Globus pallidus (tissue), 1 donor: Measurements from ENCODE around the gene YES1.

Experiments used
- DNase-seq: peaks from one replicate; pipeline ENCODE4 v3.0.0-alpha.2; 2015; ENCODE audit warnings: low spot score

YES1 gene

DNA sequence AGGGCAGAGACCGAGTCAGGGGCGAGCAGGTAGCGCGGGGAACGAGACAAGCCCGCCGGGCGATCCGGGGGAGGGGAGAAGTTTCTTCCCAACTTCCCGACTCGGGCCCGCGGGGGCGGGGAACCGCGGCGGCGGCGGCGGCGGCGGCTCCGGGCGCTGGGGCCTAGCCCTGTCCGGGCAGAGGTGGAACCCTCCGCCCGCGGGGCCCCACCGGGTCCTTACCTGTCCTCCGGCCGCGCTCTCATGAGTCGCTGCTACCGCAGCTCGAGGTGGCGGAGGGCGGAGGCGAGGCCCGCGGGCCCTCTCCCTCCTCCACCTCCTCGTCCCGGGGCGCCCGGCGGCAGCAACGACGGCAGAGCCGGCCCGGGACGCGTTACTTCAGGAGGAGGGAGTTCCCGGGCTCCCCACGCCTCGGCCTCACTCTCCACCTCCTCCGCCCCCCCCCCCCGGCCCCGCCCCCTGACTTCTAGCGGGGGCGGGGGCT is at the start of gene YES1:
YES1 (minus strand) TSS at position 351 of the 484 bp plus-strand sequence. CDS start 55,415 bp downstream, outside the sequence.
- DNase-seq, result peak; percentile 35

DNA sequence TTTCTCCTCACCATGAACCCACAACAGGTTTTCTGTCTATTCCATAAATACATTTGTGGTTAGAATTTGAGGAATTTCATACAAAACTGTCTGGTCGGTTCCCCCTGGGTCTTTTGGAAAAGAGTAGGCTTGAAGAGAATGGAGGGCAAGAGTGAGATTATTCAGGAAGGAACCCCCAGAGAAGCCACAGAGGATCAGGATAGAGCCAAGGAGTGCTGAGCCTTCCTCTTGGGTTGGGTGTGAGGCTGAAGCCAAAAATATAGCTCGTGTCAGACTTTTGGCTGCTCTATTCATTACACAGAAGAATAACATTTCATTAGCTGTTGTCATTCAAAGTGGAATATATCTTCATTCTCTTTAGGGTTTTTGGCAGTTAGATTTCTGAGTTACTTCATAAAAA is 45.9 kb upstream of the YES1 start:
- no peak for DNase-seq

DNA sequence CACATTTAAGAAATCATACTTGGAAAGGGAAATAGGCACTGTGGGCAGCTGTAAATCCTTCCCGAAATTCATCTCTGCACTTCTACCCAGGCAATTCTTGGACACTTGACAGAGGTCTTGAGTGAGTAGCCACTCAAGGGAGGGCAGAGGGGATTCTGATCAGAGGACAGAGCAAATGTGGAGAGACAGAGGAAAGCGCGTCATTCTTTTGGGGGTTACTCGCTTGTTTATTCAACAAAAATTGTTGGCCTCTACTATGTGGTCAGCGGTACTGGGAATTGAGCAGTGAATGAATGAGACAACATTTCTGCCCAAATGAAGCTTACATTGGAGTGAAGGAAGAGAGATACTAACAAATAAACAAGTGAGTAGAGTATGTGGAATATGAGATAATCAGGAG is 41.4 kb upstream of the YES1 start:
- no peak for DNase-seq

DNA sequence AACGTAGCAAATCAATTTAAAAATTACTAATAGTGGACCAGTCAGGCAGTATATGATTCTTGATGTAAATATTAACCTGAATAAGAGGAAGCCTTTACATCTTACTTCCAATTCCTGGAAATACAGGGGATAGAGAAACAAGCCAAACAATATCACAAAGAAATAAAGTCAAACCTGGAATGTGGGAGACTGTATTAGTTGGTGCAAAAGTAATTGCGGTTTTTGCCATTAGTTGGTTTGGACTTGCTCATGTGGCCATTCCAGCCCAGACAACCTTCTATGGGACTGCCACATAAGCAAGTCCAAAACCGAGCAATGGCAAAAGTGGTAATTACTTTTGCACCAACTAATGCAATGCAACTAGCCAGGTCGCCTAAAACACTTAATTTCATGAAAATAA is 38.9 kb upstream of the YES1 start:
- no peak for DNase-seq

DNA sequence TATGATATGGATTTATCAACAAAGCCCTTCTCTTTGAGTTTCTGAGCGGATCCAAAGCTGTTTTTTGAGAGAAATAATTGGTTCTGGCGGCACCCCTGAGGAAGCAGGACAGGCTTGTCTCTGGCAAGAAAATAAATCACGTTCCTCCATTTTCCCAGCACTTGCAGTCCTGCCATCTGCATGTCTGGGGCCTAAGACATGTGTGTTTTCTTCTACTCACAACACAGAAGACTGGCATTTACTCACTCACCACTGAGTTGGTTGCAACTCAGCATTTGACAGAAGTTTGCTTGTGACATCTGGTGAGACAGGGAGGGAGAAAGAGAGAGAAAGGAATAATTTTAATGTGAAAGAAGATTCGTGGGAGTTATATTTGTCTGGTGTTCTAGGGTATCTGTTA is 37.0 kb upstream of the YES1 start:
- no peak for DNase-seq

DNA sequence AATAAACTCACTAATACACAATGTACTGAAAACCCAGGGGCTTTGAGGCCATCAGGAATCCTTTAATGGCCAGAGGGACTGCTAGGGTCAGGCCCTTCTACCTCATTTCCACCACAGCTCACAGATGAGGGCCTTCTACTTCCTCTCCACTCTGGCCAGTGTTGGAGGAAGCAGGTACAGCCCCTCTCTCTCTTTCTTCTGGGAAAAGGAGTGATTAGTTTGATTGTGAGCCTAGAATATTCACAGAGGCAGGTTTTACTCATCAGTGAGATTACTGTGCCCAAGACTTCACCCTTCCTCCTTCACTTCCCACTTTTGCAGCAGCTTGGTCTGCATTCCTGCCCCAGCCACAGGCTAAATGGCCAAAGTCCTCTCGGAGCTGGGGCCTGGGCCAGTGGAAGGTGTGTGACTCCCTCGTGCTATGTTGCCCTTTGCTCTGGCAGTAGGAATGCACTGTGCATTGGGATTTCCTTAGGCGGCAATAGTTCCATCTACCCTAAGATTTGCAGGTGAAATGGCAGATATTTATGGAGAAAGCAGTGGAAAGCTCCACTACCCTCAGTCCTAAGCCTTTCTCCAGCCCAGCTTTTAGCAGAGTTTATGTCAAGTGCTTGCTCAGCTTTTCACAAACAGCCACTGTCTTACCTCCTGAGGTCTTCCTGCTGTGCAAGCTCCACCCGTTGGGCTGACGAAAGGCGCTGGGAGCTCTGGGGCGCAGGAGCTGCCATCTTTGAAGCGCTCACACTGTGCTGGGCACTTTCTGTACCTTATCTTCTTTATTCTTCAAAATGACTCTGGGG is 36.2 kb upstream of the YES1 start:
- no peak for DNase-seq

DNA sequence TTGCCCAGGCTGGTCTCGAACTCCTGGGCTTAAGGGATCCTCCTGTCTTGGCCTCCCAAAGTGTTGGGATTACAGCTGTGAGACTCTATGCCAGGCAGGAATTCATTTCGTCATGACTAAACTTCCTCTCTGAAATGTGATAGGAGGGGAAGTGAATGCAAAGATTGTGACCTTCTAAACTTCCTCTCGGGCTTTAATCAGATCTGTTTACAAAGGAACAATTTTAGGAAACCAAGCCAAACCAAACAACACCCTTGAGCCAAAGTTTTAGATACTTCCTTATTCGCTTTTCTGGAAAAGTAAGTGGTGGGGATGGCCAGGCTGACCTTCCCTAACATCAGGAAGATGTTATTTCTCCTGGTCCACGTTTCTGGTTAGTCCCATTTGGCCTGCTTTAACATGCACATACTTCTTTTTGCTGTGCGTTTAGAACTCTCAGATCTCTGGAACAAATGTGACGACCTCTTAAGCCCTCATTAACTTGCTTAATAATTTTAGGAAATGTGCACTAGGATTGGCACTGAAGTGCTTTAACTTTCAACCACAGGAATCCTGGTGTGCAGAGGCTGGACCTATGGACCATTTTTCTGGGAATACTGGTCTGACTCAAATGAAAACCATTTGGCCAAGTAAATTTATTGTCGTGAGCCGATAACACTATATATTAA is 33.2 kb upstream of the YES1 start:
- DNase-seq, result no peak

DNA sequence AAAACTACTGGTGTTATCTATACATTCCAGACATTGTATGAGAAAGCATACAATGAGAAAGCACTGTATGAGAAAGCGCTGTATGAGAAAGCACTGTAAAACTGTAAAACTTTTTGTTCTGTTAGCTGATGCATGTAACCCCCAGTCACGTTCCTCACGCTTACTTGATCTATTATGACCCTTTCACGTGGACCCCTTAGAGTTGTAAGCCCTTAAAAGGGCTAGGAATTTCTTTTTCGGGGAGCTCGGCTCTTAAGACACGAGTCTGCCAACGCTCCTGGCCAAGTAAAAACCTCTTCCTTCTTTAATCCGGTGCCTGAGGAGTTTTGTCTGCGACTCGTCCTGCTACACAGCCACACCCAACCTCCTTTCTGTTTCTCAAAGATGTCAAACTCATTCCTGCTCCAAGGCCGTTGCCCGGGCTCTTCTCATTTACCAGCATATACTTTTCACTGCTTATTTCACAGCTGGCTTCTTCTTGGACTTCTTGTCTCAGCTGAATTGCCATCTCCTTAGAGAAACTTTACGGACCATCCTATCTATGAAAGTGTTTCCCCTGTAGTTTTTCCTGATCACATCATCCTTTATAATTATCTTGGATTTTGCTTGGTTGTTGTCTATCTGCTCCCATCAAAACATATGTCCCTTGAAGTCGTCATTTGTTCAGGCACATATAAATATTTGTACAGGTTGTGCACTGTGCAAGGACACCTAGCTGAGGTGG is 29.8 kb upstream of the YES1 start:
- DNase-seq, result no peak

DNA sequence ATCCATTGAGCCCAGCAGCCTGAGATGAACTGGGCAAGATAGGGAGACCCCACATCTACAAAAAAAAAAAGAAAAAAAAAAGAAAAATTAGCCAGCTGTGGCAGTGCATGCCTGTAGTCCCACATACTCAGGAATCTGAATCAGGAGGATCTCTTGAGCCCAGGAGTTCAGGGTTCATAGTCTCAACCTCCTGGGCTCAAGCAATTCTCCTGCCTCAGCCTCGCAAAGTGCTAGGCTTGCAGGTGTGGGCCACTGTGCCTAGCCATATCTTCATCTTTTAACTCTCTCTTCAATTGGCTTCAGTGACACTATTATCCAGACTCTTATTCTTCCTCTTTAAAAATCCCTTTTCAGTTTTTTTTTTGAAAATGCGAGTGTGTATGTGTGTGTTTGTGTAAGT is 28.5 kb upstream of the YES1 start:
- no peak for DNase-seq

DNA sequence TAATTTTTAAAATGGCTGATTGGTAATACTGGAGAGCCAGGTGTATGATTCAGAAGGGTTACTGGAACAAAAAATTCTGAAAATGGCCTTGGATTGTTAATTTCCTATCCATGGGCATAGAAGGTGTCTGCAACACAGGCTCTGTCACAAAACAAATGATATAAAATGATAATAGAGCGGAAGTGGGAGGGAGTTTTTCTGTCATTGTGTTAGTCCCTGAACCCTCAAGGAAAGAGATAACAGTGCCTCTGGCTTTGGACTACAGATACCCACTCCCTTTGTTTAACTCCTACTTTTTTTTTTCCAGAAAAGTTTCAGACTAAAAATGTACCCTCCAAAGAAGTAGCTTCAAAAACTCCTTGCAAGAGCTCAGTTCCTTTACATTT is 28.0 kb upstream of the YES1 start:
- DNase-seq, result no peak

DNA sequence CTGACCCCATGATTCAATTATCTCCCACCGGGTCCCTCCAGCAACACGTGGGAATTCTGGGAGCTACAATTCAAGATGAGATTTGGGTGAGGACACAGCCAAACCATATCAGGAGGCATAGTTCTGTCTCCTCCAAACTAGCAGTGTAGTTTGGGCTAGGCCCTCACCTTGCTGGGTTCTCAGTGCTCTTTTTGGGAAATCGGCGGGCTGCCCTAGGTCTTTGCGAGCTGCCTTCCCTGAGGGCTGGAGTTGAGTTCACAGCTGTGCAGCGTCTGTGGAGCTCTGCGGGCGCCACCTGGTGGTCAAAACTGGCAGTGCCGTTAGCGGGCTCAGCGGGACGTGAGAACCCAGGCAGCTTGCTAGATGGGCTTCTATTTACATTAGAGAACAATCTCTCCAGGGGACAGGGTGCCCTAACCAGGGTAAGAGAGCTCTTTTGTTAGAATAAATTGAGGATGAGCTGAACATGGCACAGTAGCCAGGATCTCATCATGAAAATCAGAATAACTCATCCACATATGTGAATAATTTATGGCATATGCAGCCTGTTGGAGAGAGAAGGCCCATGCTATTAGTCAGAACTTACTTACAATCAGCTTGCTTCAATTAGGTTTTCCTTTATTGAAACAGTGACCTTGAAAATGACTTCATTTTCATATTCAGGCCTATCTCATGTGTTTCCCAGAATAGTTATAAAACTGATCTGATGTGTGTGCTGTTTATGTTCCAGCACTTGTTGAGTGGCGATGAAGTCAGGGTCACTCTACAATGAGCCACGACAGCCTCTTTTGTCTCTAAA is 27.4 kb upstream of the YES1 start:
- DNase-seq, result peak; percentile 75

DNA sequence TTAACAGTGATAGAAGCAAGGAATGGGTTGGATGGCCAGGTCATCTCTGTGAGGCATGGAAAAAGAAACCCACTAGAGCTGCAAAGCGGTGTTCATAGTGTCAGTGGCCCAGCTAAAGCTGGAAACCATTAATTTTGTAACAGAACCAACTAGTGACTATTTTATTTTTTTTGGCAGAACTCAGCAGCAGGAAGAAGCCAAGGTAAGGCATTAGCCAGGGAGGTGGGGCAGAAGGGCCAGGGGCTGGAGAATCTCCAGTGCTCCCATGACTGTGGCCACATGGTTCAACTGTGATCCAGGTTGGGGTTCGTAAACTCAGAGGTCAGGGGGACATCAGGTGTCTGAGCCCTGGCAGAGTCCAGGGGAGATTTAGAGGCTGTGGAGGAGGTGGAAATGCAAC is 25.9 kb upstream of the YES1 start:
- DNase-seq, result no peak

DNA sequence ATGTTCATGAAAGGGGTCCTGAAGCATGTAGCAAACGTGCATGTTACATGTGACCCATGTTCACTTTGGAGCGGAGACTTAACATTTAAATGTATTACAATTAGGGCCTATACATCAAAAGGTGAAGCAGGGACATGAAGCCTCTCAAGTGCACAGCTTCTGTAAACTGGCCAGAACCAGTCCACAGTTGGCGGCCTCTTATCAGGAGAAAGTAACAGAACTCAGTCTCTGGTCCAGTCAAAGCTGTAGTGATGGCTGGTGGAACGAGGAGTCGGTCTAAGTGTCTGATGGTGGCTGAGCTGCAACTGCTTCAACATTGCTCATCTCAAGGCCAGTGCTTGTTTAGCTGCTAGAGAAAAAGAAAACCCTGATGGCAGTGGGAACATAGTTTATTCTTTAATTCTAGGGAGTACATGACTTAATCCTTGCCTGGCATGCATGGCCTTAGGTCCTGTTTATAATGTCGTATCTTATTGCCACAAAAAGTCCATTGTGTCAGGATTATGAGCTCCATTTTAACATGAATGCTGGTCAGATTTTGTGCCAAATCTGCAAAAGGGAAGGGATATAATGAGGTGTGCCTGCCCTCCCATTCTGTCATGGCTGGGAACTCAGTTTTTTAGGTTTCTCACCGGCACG is 22.2 kb upstream of the YES1 start:
- no peak for DNase-seq

DNA sequence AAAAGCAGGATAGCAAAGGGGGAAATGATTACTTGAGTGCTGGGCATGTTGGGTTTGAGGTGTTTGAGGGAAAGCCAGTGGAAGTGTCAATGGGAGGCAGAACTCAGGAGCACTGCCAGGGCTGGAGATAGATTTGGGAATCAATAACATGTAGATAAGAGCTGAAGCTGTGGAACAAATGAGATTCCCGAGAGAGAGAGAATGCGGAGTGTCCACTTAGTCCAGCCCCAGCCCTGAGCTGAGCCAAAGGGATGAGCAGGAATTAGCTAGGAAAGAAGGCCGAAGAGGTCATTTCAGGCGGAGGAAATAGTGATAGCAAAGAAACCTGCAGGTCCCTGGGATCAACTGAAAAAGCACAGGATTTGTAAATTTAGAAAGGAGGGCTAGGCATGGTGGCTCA is 21.2 kb upstream of the YES1 start:
- no peak for DNase-seq

DNA sequence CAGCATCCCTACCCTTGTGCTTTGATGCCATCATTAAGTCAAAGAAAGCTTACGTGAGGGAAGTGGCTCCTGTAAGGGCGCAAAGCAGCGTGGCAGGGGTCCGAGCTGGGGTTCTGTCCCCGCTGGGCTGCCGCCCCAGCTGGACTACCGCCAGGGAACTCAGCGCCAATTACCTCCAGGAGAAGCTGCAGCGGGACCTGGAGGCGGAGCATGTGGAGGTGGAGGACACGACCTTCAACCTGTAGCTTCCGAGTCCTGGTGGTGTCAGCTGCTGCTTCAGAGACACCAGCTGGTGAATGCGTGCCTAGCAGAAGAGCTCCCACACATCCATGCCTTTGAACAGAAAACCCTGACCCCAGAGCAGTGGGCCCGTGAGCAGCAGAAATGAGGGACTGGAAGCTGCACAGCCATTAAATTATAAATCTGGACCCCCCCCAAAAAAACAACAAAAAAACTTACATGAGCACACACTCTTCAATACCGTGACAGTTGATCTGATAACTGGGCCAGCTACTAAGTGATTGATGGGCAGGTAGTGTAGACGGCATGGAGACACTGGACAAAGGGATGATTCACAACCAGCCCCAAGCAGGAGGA is 20.1 kb upstream of the YES1 start:
- no peak for DNase-seq

DNA sequence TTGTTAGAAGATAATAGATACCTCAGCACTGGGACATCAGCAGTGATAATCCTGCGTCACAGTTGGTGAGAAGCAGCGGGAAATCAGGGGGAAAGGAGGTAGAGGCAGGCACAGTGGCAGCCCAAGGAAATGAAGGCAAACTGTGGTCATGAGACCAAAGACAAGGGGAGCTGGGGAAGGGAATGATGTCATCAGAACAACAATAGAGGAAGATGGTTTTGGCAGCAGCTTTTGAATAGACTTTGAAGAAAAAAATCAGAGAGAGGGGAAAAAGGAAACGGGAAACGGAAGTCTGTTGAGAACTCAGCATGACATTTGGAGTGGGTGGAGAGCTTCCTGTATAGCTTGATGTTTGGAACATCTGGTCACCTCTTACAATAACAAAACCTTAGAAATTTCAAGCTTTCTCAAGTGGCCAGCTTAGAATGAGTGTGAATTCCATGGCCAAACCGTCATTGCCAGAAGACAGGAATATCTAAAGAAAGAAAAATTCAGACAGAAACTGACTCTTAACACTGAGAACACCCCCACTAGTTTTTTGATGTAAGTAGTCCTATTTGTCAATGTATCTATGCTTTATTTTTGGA is 18.4 kb upstream of the YES1 start:
- DNase-seq, result no peak

DNA sequence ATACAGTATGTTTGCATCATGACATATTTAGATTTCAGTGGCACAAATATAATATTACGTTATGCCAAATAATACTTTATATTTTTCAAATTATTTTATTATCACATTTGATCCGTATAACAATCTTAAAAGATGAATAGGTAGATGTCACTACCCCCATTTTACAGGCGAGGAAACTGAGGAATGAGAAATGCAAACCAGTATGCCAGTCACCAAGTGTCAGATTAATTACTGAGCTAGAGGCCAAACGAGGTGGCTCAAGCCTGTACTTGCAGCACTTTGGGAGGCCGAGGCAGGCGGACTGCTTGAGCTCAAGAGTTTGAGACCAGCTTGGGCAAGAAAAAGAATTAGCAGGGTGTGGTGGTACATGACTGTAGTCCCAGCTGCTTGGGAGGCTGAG is 17.4 kb upstream of the YES1 start:
- no peak for DNase-seq

DNA sequence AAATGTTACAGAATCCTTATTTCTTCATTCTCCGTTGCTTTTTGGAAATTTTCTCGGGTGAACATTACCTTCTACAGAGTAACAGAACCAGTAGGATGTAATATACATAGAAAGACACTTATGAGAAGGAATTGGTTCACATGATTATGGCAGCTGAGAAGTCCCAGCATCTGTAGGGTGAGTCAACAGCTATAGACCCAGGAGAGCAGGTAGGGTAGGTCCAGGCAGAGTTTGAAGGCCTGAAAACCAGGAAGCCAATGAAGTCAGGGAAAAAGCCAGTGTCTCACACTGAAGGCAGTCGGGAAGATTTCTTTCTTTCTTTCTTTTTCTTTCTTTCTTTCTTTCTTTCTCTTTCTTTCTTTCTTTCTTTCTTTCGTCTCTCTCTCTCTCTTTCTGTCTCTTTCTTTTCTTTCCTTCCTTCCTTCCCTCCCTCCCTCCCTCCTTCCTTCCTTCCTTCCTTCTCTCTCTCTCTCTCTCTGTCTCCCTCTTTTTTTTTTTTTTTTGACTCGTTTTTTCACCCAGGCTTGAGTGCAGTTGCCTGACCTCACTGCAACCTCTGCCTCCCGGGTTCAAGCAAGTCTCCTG is 15.1 kb upstream of the YES1 start:
- no peak for DNase-seq

DNA sequence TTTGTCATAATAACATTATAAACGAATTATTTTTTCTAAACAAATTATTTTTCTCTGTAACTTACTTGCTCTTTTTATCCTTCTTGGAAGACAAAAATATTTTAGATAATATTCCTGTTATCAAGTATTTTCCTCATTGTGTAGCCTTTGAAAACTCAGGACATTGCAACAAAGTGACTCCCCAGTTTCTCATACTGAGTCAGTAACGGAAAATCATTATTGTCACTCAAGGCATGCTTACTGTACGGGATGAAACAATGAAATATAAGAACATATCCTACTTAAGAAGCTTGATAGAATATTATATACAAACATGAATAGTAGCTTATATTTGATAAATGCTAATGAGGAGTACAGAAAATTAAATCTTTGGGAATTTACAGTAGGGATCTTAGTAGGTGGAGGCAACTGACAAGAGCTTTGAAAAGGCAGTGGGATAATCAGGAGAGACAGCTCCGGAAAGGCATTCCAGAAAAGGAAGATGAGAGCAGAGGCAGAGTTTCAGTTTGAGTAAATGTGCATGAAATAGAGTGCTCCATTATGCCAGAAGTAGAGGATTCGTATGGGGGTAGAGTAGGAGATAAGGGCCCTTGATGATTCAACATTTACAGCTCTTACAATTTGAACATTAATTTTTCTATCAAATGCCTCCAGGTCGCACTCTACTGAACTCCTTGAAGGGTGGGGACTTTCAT is 14.0 kb upstream of the YES1 start:
- DNase-seq, result no peak

DNA sequence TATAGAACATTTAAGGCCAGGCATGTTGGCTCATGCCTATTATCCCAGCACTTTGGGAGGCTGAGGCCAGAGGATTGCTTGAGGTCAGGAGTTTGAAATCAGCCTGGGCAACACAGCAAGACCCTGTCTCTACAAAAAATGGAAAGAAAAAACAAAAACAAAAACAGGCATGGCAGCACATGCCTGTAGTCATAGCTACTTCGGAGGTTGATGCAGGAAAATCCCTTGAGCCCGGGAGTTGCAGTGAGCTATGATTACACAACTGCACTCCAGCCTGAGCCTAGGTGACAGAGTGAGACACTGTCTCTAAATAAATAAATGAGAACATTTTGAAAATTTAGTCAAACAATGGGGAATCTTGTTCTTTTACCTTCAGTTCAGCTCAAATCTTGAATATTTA is 12.1 kb upstream of the YES1 start:
- no peak for DNase-seq
